OCI-LY1 (cell line): ENCODE data around the gene BNIP5.

Experiments used
- H2AFZ ChIP-seq: fragments of 200-600 bp; sonication (generic), shearing (Covaris generic); 2 replicates; pipeline ENCODE4 v1.6.0; 2014; ENCODE audit warnings: antibody characterized with exemption, mild to moderate bottlenecking, low read length
- H3F3A ChIP-seq: fragments of 200-600 bp; sonication (generic), shearing (Covaris generic); 2 replicates; pipeline ENCODE4 v1.6.0; 2014; ENCODE audit warnings: mild to moderate bottlenecking, antibody characterized with exemption, low read length, moderate library complexity; ENCODE audit not compliant: insufficient read depth
- H3K27ac ChIP-seq: fragments of 200-600 bp; sonication (generic); 2 replicates; pipeline ENCODE4 v1.5.1; 2014; ENCODE audit warnings: low read length, mixed run types, mild to moderate bottlenecking, low read depth; ENCODE audit not compliant: poor library complexity, severe bottlenecking
- H3K27me3 ChIP-seq: fragments of 200-600 bp; sonication (generic); 2 replicates; pipeline ENCODE4 v1.6.0; 2014; ENCODE audit warnings: antibody characterized with exemption, mild to moderate bottlenecking, low read length, moderate library complexity; ENCODE audit not compliant: insufficient read depth
- H3K36me3 ChIP-seq: fragments of 200-600 bp; sonication (generic); 2 replicates; pipeline ENCODE4 v1.6.1; 2014; ENCODE audit warnings: mild to moderate bottlenecking, antibody characterized with exemption, low read length, moderate library complexity, mixed read lengths; ENCODE audit not compliant: insufficient read depth
- H3K4me1 ChIP-seq: fragments of 200-600 bp; sonication (generic); 2 replicates; pipeline ENCODE4 v1.5.1; 2014; ENCODE audit warnings: mild to moderate bottlenecking, low read length, moderate library complexity; ENCODE audit not compliant: insufficient read depth, severe bottlenecking
- H3K4me2 ChIP-seq: fragments of 200-600 bp; sonication (generic), shearing (Covaris generic); 2 replicates; pipeline ENCODE4 v1.6.1; 2014; ENCODE audit warnings: low read length
- H3K4me3 ChIP-seq: fragments of 200-600 bp; sonication (generic); 2 replicates; pipeline ENCODE4 v1.5.1; 2014; ENCODE audit warnings: low read length, low read depth, mild to moderate bottlenecking, mixed read lengths; ENCODE audit not compliant: poor library complexity, severe bottlenecking
- H3K79me2 ChIP-seq: fragments of 200-600 bp; shearing (Covaris generic); 2 replicates; pipeline ENCODE4 v1.6.1; 2016; ENCODE audit warnings: mixed run types, low read length, mixed read lengths; ENCODE audit not compliant: insufficient read depth
- H3K9ac ChIP-seq: fragments of 200-600 bp; sonication (generic), shearing (Covaris generic); 2 replicates; pipeline ENCODE4 v1.6.1; 2014; ENCODE audit warnings: mild to moderate bottlenecking, low read length, mixed read lengths
- H3K9me2 ChIP-seq: fragments of 200-600 bp; sonication (generic), shearing (Covaris generic); 2 replicates; pipeline ENCODE4 v1.6.1; 2014; ENCODE audit warnings: low read depth, mild to moderate bottlenecking, low read length, mixed read lengths
- H3K9me3 ChIP-seq: fragments of 200-600 bp; shearing (Covaris generic); 2 replicates; pipeline ENCODE4 v1.6.1; 2014; ENCODE audit warnings: low read length, mixed read lengths
- H4K20me1 ChIP-seq: fragments of 200-600 bp; sonication (generic), shearing (Covaris generic); 2 replicates; pipeline ENCODE4 v1.6.0; 2016; ENCODE audit warnings: mild to moderate bottlenecking, low read length; ENCODE audit not compliant: insufficient read depth
- EZH2 ChIP-seq: fragments of 200-600 bp; sonication (generic), shearing (Covaris generic); IDR thresholded peaks from 2 replicates; pipeline ENCODE4 v1.8.0; 2017; ENCODE audit warnings: borderline replicate concordance, mixed run types, mild to moderate bottlenecking, antibody characterized with exemption, low read length, moderate library complexity, mixed read lengths
- TF ChIP-seq, protein P1 (sequence below): fragments of 200-600 bp; sonication (generic), shearing (Covaris generic); IDR thresholded peaks from 2 replicates; pipeline ENCODE4 v1.5.1; 2017; ENCODE audit warnings: mild to moderate bottlenecking, antibody characterized with exemption, low read length, moderate library complexity, mixed read lengths

The BNIP5 gene

DNA sequence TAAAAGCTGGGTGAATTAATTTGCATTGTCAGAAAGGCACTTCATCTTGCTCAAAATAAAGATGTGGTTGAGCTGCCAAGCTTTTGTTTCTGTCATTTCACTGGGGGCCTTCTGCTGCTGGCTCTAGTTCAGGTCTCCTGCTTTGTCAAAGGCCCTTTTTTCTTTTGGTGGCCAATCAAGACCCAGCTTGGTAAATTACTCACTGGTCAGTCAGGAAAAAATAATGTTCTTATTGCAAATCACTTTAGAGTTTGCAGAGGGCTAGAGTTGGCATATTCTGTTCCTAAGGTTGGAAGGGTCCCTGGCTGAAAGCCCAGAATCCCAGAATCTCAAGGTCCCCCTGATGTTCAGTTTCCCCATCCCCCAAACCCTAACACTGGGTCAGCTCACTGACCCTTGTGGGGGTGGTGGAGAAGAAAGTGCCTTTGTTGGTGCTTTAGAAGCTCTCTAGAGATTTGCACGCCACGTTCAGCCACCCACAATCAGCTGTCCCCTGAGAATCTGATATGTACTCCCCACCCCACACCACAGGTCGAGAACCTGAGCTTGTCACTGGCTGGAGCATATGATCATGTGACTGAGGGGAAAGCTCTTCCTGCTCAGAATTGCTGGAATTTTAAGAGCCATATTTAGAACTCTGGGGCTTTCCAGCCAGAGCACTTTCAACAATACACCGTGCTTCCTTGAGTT lies 21.7 kb upstream of the BNIP5 start:
- H3K4me2 ChIP-seq: no peak overlapping the region
- no peaks in the 10 kb centered on the region for H3K36me3 ChIP-seq
- no peaks in the 10 kb centered on the region for H4K20me1 ChIP-seq
- H3K4me3 ChIP-seq: no peak overlapping the region
- H3K9me2 ChIP-seq: no peaks in the 10 kb centered on the region
- no peaks in the 10 kb centered on the region for H3K9me3 ChIP-seq
- H3K4me1 ChIP-seq: peaks cover 7% of the 10 kb centered on the region
- no peak overlapping the region for H3K9ac ChIP-seq
- H3F3A ChIP-seq: no peaks in the 10 kb centered on the region
- no peak overlapping the region for H2AFZ ChIP-seq
- no peak overlapping the region for H3K27ac ChIP-seq
- no peaks in the 10 kb centered on the region for H3K27me3 ChIP-seq
- TF ChIP-seq, protein P1, sequence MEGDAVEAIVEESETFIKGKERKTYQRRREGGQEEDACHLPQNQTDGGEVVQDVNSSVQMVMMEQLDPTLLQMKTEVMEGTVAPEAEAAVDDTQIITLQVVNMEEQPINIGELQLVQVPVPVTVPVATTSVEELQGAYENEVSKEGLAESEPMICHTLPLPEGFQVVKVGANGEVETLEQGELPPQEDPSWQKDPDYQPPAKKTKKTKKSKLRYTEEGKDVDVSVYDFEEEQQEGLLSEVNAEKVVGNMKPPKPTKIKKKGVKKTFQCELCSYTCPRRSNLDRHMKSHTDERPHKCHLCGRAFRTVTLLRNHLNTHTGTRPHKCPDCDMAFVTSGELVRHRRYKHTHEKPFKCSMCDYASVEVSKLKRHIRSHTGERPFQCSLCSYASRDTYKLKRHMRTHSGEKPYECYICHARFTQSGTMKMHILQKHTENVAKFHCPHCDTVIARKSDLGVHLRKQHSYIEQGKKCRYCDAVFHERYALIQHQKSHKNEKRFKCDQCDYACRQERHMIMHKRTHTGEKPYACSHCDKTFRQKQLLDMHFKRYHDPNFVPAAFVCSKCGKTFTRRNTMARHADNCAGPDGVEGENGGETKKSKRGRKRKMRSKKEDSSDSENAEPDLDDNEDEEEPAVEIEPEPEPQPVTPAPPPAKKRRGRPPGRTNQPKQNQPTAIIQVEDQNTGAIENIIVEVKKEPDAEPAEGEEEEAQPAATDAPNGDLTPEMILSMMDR: no peak
- no peak for TF ChIP-seq EZH2
- no peaks in the 10 kb centered on the region for H3K79me2 ChIP-seq

DNA sequence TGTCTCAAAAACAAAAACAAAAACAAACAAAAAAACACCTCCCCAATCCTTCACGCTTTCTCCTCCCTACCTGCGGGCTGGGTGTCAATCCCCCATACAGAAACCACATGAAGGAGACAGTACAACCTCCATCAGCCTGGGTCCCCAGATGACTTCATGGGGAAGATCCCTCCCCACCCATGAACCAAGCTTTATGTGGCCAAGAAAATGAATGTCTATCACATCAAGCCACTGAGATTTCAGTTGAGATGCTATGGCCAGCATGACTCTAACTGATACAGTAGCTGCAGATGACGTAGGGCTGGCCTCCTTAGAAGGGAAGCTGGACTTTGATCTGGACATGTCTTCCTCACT lies 21.2 kb upstream of the BNIP5 start:
- H3K27ac ChIP-seq: no peak overlapping the region
- peaks cover 7% of the 10 kb centered on the region for H3K4me1 ChIP-seq
- H3K4me3 ChIP-seq: no peak overlapping the region
- no peak overlapping the region for H3K4me2 ChIP-seq
- 0 out of 2 replicates have a peak, but pooled peaks cover 1% of the 10 kb centered on the region for H3K9me3 ChIP-seq
- H3F3A ChIP-seq: no peaks in the 10 kb centered on the region
- no peaks in the 10 kb centered on the region for H3K9me2 ChIP-seq
- no peak overlapping the region for H3K9ac ChIP-seq
- H4K20me1 ChIP-seq: no peaks in the 10 kb centered on the region
- H3K36me3 ChIP-seq: no peaks in the 10 kb centered on the region
- H3K27me3 ChIP-seq: no peaks in the 10 kb centered on the region; the same call in 1 of the 2 replicates
- TF ChIP-seq EZH2: no peak
- TF ChIP-seq, protein P1: no peak
- no peak overlapping the region for H2AFZ ChIP-seq
- H3K79me2 ChIP-seq: no peaks in the 10 kb centered on the region

DNA sequence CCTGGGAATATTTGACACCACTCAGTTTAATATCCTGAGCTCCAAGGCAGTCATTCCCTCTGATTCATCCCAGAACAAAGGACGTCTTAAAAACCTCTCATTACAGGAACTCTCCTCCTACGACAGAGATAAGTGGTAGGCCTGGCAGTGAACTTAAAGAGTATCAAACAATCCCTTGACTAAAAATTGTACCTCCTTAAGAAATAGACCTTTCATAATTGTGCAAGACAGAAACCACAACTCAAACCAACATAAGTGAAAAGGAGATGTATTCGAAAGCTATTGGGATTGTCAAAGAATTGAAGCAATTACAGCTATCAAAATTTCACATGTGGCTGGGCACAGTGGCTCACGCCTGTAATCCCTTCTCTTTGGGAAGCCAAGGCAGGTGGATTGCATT lies 19.1 kb upstream of the BNIP5 start:
- Histone ChIP-seq H3K4me1 (peaks cover 7% of the 10 kb centered on the region), H3K9me3 (0 out of 2 replicates have a peak, but pooled peaks cover 2% of the 10 kb centered on the region), H3K4me2 (no peak overlapping the region), H3K36me3 (no peaks in the 10 kb centered on the region), H3K4me3 (no peak overlapping the region), H3F3A (no peaks in the 10 kb centered on the region), H3K27ac (no peak overlapping the region), H2AFZ (no peak overlapping the region), H3K79me2 (no peaks in the 10 kb centered on the region), H4K20me1 (no peaks in the 10 kb centered on the region), H3K9me2 (no peaks in the 10 kb centered on the region), H3K27me3 (no peaks in the 10 kb centered on the region; the same call in 1 of the 2 replicates), H3K9ac (no peak overlapping the region)
- TF ChIP-seq EZH2: no peak
- TF ChIP-seq, protein P1: no peak
